Vagina (tissue), 2 donors: Measurements from ENCODE around the gene ACYP2.

Source experiments
- CTCF ChIP-seq, 3 experiments: fragments of 450-650 bp in 2 of 3; fragments of 200-600 bp in 1 of 3; sonication (generic) in 1 of 3; IDR thresholded peaks; one replicate each; pipeline ENCODE4 v1.5.1; 2017 to 2019; ENCODE audit warnings: antibody characterized with exemption in 3 of 3, mild to moderate bottlenecking in 2 of 3, moderate library complexity in 2 of 3
- POLR2A ChIP-seq, 2 donors: fragments of 450-650 bp; IDR thresholded peaks; one replicate each; pipeline ENCODE4 v1.6.1; 2017; ENCODE audit warnings: antibody characterized with exemption in 2 of 2, mild to moderate bottlenecking in 2 of 2, moderate library complexity in 2 of 2
- POLR2AphosphoS5 ChIP-seq, 2 donors: sonication (generic); formaldehyde crosslinking; IDR thresholded peaks; one replicate each; pipeline ENCODE4 v1.9.0; 2017; ENCODE audit warnings: antibody characterized with exemption in 2 of 2, mild to moderate bottlenecking in 2 of 2, low read depth in 1 of 2; ENCODE audit not compliant: insufficient read depth in 1 of 2

- no peak for TF ChIP-seq POLR2A (IDR thresholded peaks at IDR 0.05)
- no peak for TF ChIP-seq POLR2AphosphoS5 (IDR thresholded peaks at IDR 0.05; ENCODE audit: insufficient read depth in 1 of 2, low read depth in 1 of 2)
- TF ChIP-seq CTCF (IDR thresholded peaks at IDR 0.05), result no peak
Measured at GRCh38 chr2:54100772-54101171, 14.6 kb upstream of the ACYP2 start.
